GM12878 (cell line): ENCODE results near the gene LMX1A. TPM values are rescaled to one million over a fixed set of nuclear protein-coding genes. Genes with fewer than 3 reads are reported as not detected.

Experiments used
- ATAC-seq: fragments of 200-7000 bp; cut with Tn5 transposase; 3 replicates; pipeline ENCODE4 v1.9.1; 2020; ENCODE audit warnings: mild to moderate bottlenecking, moderate library complexity
- BruUV-seq: library from RNA; stranded (reverse); fragments of 400-500 nt; replicated peaks from 2 replicates; lab custom pipeline; 2021; lab: Mats Ljungman, UMichigan
- CTCF ChIA-PET: fragments of 300-600 bp; sonication (Branson Sonifier 250); formaldehyde crosslinking; extraction: SDS; loops from one replicate; lab custom pipeline; 2021; ENCODE audit warnings: inconsistent platforms; lab: Yijun Ruan, JAX
- POLR2A ChIA-PET: fragments of 350-600 bp; formaldehyde crosslinking; extraction: SDS; loops from one replicate; lab custom pipeline; 2021; ENCODE audit warnings: inconsistent platforms; lab: Charles Lee
- RAD21 ChIA-PET: fragments of 300-600 bp; sonication (Branson Sonifier 250); formaldehyde crosslinking; loops from one replicate; lab custom pipeline; 2023; ENCODE audit warnings: antibody characterized with exemption; ENCODE audit not compliant: unreplicated experiment; lab: Charles Lee
- SMC1A ChIA-PET: fragments of 300-600 bp; sonication (Branson Sonifier 250); formaldehyde crosslinking; loops from one replicate; lab custom pipeline; 2023; ENCODE audit not compliant: unreplicated experiment, uncharacterized antibody; lab: Charles Lee
- DNase-seq: peaks from one replicate; pipeline ENCODE4 v3.0.0-alpha.2; 2011; ENCODE audit warnings: low read depth, low spot score
- FAIRE-seq: peaks from 3 replicates; lab custom pipeline; 2011; peaks lifted over from hg19 to GRCh38; lab: Jason Lieb, UNC
- H2AFZ ChIP-seq: 2 replicates; pipeline ENCODE4 v1.6.0; 2011; ENCODE audit warnings: low read depth, low read length, control low read depth; ENCODE audit not compliant: control insufficient read depth
- H3K27ac ChIP-seq: 2 replicates; pipeline ENCODE4 v1.5.1; 2011; ENCODE audit warnings: control low read depth; ENCODE audit not compliant: control insufficient read depth, insufficient read depth
- H3K27me3 ChIP-seq, 2 experiments: replicated peaks in 1 of 2; 2 replicates each; pipeline versions ENCODE4 v1.6.0 to v1.6.1; 2011; ENCODE audit warnings: low read length in 1 of 2; ENCODE audit not compliant: control insufficient read depth in 2 of 2, insufficient read depth in 2 of 2
- H3K36me3 ChIP-seq, 2 experiments: 2 replicates each; pipeline ENCODE4 v1.5.1; 2011; ENCODE audit warnings: low read length in 1 of 2; ENCODE audit not compliant: control insufficient read depth in 2 of 2, insufficient read depth in 2 of 2
- H3K4me1 ChIP-seq: 2 replicates; pipeline ENCODE4 v1.6.1; 2011; ENCODE audit warnings: mild to moderate bottlenecking, low read length, moderate library complexity, mixed read lengths; ENCODE audit not compliant: control insufficient read depth, insufficient read depth
- H3K4me2 ChIP-seq: 2 replicates; pipeline ENCODE4 v1.6.0; 2011; ENCODE audit warnings: control low read depth; ENCODE audit not compliant: control insufficient read depth, insufficient read depth
- H3K4me3 ChIP-seq: fragments of 200-600 bp; sonication (generic); 2 replicates; pipeline ENCODE4 v1.5.1; 2016
- H3K79me2 ChIP-seq: 2 replicates; pipeline ENCODE4 v1.6.0; 2011; ENCODE audit warnings: low read length; ENCODE audit not compliant: control insufficient read depth, insufficient read depth
- H3K9ac ChIP-seq: 2 replicates; pipeline ENCODE4 v1.8.0; 2011; ENCODE audit warnings: low read length, control low read depth, mixed read lengths; ENCODE audit not compliant: control insufficient read depth, insufficient read depth
- H3K9me3 ChIP-seq: replicated peaks from 3 replicates; pipeline ENCODE4 v1.5.1; 2011; ENCODE audit warnings: mild to moderate bottlenecking, low read length; ENCODE audit not compliant: control insufficient read depth, insufficient read depth
- H4K20me1 ChIP-seq: 2 replicates; pipeline ENCODE4 v1.6.0; 2011; ENCODE audit not compliant: control insufficient read depth, insufficient read depth
- ATF7 ChIP-seq: fragments of 450-650 bp; IDR thresholded peaks from 2 replicates; pipeline ENCODE4 v1.6.1; 2016; ENCODE audit warnings: low read depth, mild to moderate bottlenecking
- BACH1 ChIP-seq: fragments of 450-650 bp; IDR thresholded peaks from 2 replicates; pipeline ENCODE4 v1.6.1; 2017; ENCODE audit warnings: mild to moderate bottlenecking, borderline replicate concordance
- CBFB ChIP-seq: IDR thresholded peaks from 2 replicates; pipeline ENCODE4 v1.6.1; 2016; ENCODE audit warnings: antibody characterized with exemption, low read depth
- CBX3 ChIP-seq: fragments of 200-600 bp; sonication (generic); IDR thresholded peaks from 2 replicates; pipeline ENCODE4 v1.6.1; 2016; ENCODE audit warnings: low read depth, borderline replicate concordance
- EGR1 ChIP-seq, 2 experiments: IDR thresholded peaks; 1 replicate in 1 of 2; 2 replicates in 1 of 2; pipeline ENCODE4 v1.6.1; 2011 to 2012; ENCODE audit warnings: low read depth in 2 of 2, low read length in 2 of 2, borderline replicate concordance in 1 of 2, mild to moderate bottlenecking in 1 of 2, moderate library complexity in 1 of 2
- IRF4 ChIP-seq: IDR thresholded peaks from 2 replicates; pipeline ENCODE4 v1.6.1; 2011; ENCODE audit warnings: low read depth, low read length
- JUNB ChIP-seq: IDR thresholded peaks from 2 replicates; pipeline ENCODE4 v1.6.1; 2016; ENCODE audit warnings: antibody characterized with exemption, mild to moderate bottlenecking
- JUND ChIP-seq: IDR thresholded peaks from 2 replicates; pipeline ENCODE4 v1.6.1; 2012; ENCODE audit warnings: low read depth, mild to moderate bottlenecking, low read length, improper control_type of control experiment, moderate library complexity
- NFXL1 ChIP-seq: fragments of 450-650 bp; IDR thresholded peaks from 2 replicates; pipeline ENCODE4 v1.6.1; 2017; ENCODE audit warnings: antibody characterized with exemption, mild to moderate bottlenecking, borderline replicate concordance
- PAX8 ChIP-seq: fragments of 450-650 bp; IDR thresholded peaks from 2 replicates; pipeline ENCODE4 v1.6.1; 2017; ENCODE audit warnings: mild to moderate bottlenecking, moderate library complexity
- POU2F2 ChIP-seq: IDR thresholded peaks from 3 replicates; pipeline ENCODE4 v1.6.1; 2011; ENCODE audit warnings: low read depth, mild to moderate bottlenecking, low read length, borderline replicate concordance
- RBBP5 ChIP-seq: fragments of 200-600 bp; sonication (generic); conservative IDR thresholded peaks from 2 replicates; pipeline ENCODE4 v1.6.1; 2016
- SIX5 ChIP-seq: IDR thresholded peaks from 2 replicates; pipeline ENCODE4 v1.6.1; 2011; ENCODE audit warnings: mild to moderate bottlenecking, low read depth, low read length, moderate library complexity; ENCODE audit not compliant: severe bottlenecking
- SPI1 ChIP-seq: IDR thresholded peaks from 2 replicates; pipeline ENCODE4 v1.6.1; 2011; ENCODE audit warnings: low read depth, mild to moderate bottlenecking, low read length, moderate library complexity, borderline replicate concordance; ENCODE audit not compliant: insufficient read depth
- TCF7 ChIP-seq: IDR thresholded peaks from 2 replicates; pipeline ENCODE4 v1.6.1; 2014; ENCODE audit warnings: antibody characterized with exemption, borderline replicate concordance
- YY1 ChIP-seq: IDR thresholded peaks from 2 replicates; pipeline ENCODE4 v1.6.1; 2011; ENCODE audit warnings: low read depth, mild to moderate bottlenecking, low read length
- WGBS: methylation state at CpG from one replicate; pipeline ENCODE4 v1.1.6; 2016; ENCODE audit warnings: low lambda C conversion rate; ENCODE audit not compliant: insufficient replicate concordance, insufficient coverage; ENCODE audit errors: missing lambda C conversion rate; 5-methylcytosine and 5-hydroxymethylcytosine counted together
- in situ Hi-C: fragments of 300-500 bp; cut with MboI; formaldehyde crosslinking; loops from 9 replicates; pipeline ENCODE4 v1.14.3; 2018; ENCODE audit warnings: mixed read lengths
- intact Hi-C: fragments of 100-400 bp; cut with micrococcal nuclease; formaldehyde crosslinking; loops from one replicate; pipeline ENCODE4 v1.14.2; 2022; ENCODE audit not compliant: unreplicated experiment
- polyA plus RNA-seq, 11 experiments: library from polyadenylated mRNA; depleted of rRNA in 4 of 11; unstranded in 6 of 11; stranded (reverse) in 5 of 11; fragments of >200 nt; fragmentation: Nextera tagmentation in 4 of 11; fragmentation: Illumina TruSeq in 1 of 11; extraction: Ambion mirVana in 4 of 11; extraction: Trizol in 1 of 11; gene quantifications; 1 replicate in 1 of 11; 2 replicates in 10 of 11; pipeline versions ENCODE4 v1.2.1 to v1.2.3, GENCODE V29; 2011 to 2016; ENCODE audit warnings: inconsistent platforms in 2 of 11, missing spikeins in 2 of 11, low read depth in 1 of 11
- total RNA-seq, 4 experiments: library from RNA; depleted of rRNA in 3 of 4; stranded (reverse); fragments of >200 nt in 3 of 4; fragmentation: Illumina TruSeq in 1 of 4; extraction: Trizol in 1 of 4; gene quantifications; 2 replicates each; pipeline versions ENCODE4 v1.2.1 to v1.2.3, GENCODE V29; 2013 to 2021
- TF ChIP-seq, protein P1 (sequence below): IDR thresholded peaks from 2 replicates; pipeline ENCODE4 v1.6.1; 2012; ENCODE audit warnings: low read depth, low read length, improper control_type of control experiment
- TF ChIP-seq, protein P2 (sequence below): fragments of 450-650 bp; IDR thresholded peaks from 2 replicates; pipeline ENCODE4 v1.6.1; 2018; ENCODE audit warnings: mild to moderate bottlenecking, low read depth, moderate library complexity; ENCODE audit not compliant: partially characterized antibody
- TF ChIP-seq, protein P3 (sequence below): fragments of 450-650 bp; IDR thresholded peaks from 2 replicates; pipeline ENCODE4 v1.6.1; 2017; ENCODE audit warnings: low read depth, mild to moderate bottlenecking, moderate library complexity

Gene LMX1A
- total and polyA plus RNA-seq, 10 of the 15 experiments (the other 5 are each of a cell fraction or from before 2014, with no cell fraction given) = not detected

DNA sequence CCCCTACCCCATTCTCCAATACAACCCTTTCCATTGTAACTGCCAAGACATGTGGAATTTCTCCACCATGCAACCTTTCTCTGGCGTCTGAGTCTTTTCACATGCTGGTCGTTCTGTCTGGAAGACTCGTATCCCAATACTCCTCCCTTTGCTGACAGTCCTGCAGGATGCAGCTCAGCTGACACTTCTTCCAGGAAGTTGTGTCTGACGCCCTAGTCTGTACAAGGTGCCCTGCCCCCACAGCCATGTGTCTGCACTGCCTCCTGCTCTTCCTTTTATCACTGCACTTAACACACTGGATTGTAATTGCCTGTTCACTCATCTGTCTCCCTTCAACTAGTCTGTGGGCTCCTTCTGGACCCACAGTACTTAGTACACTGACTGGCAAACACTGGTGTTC, 188.0 kb downstream of the LMX1A start:
- TF ChIP-seq TCF7 = no peak
- TF ChIP-seq SPI1 = no peak
- no peak for TF ChIP-seq POU2F2
- TF ChIP-seq, protein P1, sequence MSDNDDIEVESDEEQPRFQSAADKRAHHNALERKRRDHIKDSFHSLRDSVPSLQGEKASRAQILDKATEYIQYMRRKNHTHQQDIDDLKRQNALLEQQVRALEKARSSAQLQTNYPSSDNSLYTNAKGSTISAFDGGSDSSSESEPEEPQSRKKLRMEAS = no peak
- TF ChIP-seq CBFB = no peak
- no peak for TF ChIP-seq IRF4
- TF ChIP-seq, protein P2, sequence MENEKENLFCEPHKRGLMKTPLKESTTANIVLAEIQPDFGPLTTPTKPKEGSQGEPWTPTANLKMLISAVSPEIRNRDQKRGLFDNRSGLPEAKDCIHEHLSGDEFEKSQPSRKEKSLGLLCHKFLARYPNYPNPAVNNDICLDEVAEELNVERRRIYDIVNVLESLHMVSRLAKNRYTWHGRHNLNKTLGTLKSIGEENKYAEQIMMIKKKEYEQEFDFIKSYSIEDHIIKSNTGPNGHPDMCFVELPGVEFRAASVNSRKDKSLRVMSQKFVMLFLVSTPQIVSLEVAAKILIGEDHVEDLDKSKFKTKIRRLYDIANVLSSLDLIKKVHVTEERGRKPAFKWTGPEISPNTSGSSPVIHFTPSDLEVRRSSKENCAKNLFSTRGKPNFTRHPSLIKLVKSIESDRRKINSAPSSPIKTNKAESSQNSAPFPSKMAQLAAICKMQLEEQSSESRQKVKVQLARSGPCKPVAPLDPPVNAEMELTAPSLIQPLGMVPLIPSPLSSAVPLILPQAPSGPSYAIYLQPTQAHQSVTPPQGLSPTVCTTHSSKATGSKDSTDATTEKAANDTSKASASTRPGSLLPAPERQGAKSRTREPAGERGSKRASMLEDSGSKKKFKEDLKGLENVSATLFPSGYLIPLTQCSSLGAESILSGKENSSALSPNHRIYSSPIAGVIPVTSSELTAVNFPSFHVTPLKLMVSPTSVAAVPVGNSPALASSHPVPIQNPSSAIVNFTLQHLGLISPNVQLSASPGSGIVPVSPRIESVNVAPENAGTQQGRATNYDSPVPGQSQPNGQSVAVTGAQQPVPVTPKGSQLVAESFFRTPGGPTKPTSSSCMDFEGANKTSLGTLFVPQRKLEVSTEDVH = no peak
- TF ChIP-seq JUNB = no peak
- no peak for TF ChIP-seq PAX8
- TF ChIP-seq, protein P3, sequence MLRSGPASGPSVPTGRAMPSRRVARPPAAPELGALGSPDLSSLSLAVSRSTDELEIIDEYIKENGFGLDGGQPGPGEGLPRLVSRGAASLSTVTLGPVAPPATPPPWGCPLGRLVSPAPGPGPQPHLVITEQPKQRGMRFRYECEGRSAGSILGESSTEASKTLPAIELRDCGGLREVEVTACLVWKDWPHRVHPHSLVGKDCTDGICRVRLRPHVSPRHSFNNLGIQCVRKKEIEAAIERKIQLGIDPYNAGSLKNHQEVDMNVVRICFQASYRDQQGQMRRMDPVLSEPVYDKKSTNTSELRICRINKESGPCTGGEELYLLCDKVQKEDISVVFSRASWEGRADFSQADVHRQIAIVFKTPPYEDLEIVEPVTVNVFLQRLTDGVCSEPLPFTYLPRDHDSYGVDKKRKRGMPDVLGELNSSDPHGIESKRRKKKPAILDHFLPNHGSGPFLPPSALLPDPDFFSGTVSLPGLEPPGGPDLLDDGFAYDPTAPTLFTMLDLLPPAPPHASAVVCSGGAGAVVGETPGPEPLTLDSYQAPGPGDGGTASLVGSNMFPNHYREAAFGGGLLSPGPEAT = no peak
- no peak for TF ChIP-seq SIX5
- TF ChIP-seq BACH1 = no peak
- TF ChIP-seq NFXL1 = no peak
- no peak for TF ChIP-seq ATF7
- no peak for TF ChIP-seq EGR1 (IDR thresholded peaks at IDR 0.05; ENCODE audit: borderline replicate concordance in 1 of 2, low read depth in 2 of 2, low read length in 2 of 2)
- TF ChIP-seq RBBP5 = no peak
- no peak for TF ChIP-seq CBX3
- TF ChIP-seq YY1 = no peak
- no peak for TF ChIP-seq JUND
- intact Hi-C loops = no loop called here
- FAIRE-seq (no peak), ATAC-seq (no peak), DNase-seq (no peak)
- H3K4me2 ChIP-seq = no peak overlapping the region
- H4K20me1 ChIP-seq = no peaks in the 10 kb centered on the region
- H3K4me3 ChIP-seq = no peak overlapping the region
- H3K9ac ChIP-seq = no peak overlapping the region
- no TSS peak for BruUV-seq
- in situ Hi-C loops = no loop called here
- no peaks in the 10 kb centered on the region for H3K4me1 ChIP-seq
- H2AFZ ChIP-seq = no peak overlapping the region
- CTCF ChIA-PET = no interaction called here
- SMC1A ChIA-PET = no interaction called here
- no peaks in the 10 kb centered on the region for H3K9me3 ChIP-seq
- H3K27ac ChIP-seq = no peak overlapping the region
- WGBS = 2% methylated on average over 4 of the region's 4 CpGs
- peaks cover 1 to 2% of the 10 kb centered on the region in 2 experiments; a peak in 2 of 4 replicates for H3K27me3 ChIP-seq
- POLR2A ChIA-PET = no interaction called here
- no peaks in the 10 kb centered on the region for H3K36me3 ChIP-seq
- no peaks in the 10 kb centered on the region for H3K79me2 ChIP-seq
- RAD21 ChIA-PET = no interaction called here
